PC-9 (cell line): ENCODE results near the gene TRIM6. TPM values are rescaled to one million over a fixed set of nuclear protein-coding genes. Genes with fewer than 3 reads are reported as not detected.

Source experiments
- total RNA-seq: library from RNA; stranded (reverse); gene quantifications from 2 replicates; pipeline ENCODE4 v1.2.3, GENCODE V29; 2021

Gene TRIM6
- total RNA-seq, 1 experiment from 2014 or later = 3.9 TPM

Other genes starting within 250 kb of the TRIM6 start
- not detected in 2 replicates for gene OR51B6, start 245.1 kb upstream of the TRIM6 start, total RNA-seq
- gene OR51M1, start 212.8 kb upstream of the TRIM6 start, total RNA-seq = not detected in 2 replicates
- not detected in 2 replicates for gene OR51Q1, start 174.5 kb upstream of the TRIM6 start, total RNA-seq
- not detected in 2 replicates for gene OR51I1, start 155.1 kb upstream of the TRIM6 start, total RNA-seq
- gene OR51I2, start 147.3 kb upstream of the TRIM6 start, total RNA-seq = not detected in 2 replicates
- not detected in 2 replicates for gene OR52D1, start 108.0 kb upstream of the TRIM6 start, total RNA-seq
- gene UBQLN3, start 86.7 kb upstream of the TRIM6 start, total RNA-seq = not detected in 2 replicates
- 0.15 TPM in 1 of 2 replicates, not detected in the other for gene UBQLNL, start 79.9 kb upstream of the TRIM6 start, total RNA-seq
- gene OR52H1, start 48.1 kb upstream of the TRIM6 start, total RNA-seq = not detected in 2 replicates
- not detected in 2 replicates for gene OR52B6, start 15.8 kb upstream of the TRIM6 start, total RNA-seq
- 3.8 and 7.5 TPM in 2 replicates for gene TRIM34, start 28.4 kb downstream of the TRIM6 start, total RNA-seq
- 19.1 and 20.5 TPM in 2 replicates for gene TRIM5, start 88.4 kb downstream of the TRIM6 start, total RNA-seq
- gene TRIM22, start 93.2 kb downstream of the TRIM6 start, total RNA-seq = 0.81 and 1.9 TPM in 2 replicates
- gene OR56B1, start 139.8 kb downstream of the TRIM6 start, total RNA-seq = not detected in 2 replicates
- not detected in 2 replicates for gene OR52N4, start 157.6 kb downstream of the TRIM6 start, total RNA-seq
- not detected in 2 replicates for gene OR52N5, start 186.7 kb downstream of the TRIM6 start, total RNA-seq
- gene OR52N1, start 194.6 kb downstream of the TRIM6 start, total RNA-seq = not detected in 2 replicates
- not detected in 2 replicates for gene OR52N2, start 212.3 kb downstream of the TRIM6 start, total RNA-seq
- gene OR52E6, start 245.3 kb downstream of the TRIM6 start, total RNA-seq = not detected in 2 replicates